Stimulated activated CD4-positive, alpha-beta T cell treated with anti-CD3 and anti-CD28 coated beads, Interleukin-4, amount 100 ng/mL, for 4 hours (primary cell): ENCODE measurements around the gene MDFIC.

Experiments used
- DNase-seq, 2 experiments: peaks; one replicate each; pipeline ENCODE4 v3.0.0-alpha.2; 2020

The MDFIC gene

DNA sequence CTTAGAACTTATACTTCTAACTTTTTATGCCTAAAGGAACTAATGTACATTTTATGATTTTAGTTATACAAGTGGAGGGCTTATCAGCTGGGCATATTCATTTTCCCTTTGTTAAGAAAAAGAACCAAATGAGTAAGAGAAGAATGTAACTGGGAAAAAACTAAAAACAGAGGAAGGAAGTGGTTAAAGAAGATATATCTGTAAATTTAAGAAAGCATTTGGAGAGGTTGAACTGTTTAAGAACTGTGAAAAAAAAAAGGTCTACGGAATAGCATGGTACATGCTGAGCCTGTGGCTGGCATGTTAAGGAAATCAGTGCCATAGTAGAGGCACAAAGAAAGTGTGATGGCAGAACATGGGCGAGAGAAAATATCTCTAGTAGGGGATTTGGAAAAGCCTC, 6.2 kb downstream of the MDFIC start:
- DNase-seq, result no peak

GRCh38 chr7:114929570-114929969, 7.7 kb downstream of the MDFIC start:
- no peak for DNase-seq

DNA sequence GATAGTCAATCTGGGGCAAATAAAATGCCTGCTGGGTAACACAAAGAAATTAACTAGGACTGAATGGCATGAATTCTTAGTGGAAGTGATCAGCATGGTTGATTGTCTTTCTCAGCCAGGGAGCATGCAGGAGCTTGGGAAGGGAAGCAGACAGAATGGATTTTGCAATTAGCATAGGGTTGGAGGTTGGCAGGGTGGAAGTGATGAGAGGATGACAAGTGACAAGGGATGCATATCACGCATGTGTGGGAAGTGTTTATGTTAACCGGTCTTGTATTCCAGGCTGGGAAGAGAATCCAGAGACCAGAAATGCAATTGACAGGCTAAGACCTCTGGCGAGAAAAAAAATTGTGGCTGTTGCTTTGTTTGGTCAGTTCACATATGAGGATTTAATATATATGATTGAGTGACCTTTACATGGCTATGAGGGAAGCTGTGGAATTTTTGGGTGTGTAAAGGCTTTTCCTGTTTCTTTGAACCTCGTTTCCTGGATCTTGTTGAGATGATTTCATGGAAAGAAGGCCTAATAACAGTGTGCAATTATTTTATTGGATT, 8.3 kb downstream of the MDFIC start:
- DNase-seq, result no peak

GRCh38 chr7:114930829-114931655, 9.1 kb downstream of the MDFIC start:
- DNase-seq, result no peak

DNA sequence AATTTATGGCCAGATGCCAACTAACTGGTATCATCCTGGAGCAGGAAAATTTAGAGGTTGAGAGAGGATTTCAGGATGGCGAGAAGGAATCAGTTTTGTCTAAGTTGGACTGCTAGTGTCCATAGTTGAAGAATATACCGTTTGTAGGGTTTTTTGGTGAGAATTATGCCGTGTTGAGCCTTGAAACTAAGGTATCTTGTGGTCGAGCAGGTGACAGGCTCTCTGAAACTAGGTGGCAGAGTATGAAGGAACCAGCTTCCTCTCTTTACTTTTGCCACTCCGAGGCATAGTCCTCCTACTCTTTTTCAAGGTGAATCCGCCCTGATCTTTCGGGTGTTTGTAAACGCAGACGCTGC, 9.7 kb downstream of the MDFIC start:
- DNase-seq, result peak in 1 of 2 experiments; percentile 47

DNA sequence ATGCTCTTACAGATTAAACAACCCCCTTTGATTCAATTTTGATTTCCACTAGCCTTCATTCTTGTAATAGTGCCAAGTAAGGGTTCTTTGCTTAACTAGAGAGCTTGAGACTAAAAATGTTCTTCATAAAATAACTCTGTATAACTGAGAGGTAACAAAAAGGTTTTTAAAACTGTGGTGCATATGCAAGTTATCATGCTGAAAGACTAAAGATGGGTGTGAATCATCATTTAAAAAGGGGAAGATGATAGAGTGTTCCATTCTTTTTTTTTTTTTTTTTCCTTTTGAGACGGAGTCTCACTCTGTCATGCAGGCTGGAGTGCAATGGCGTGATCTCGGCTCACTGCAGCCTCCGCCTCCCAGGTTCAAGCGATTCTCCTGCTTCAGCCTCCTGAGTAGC, 11.1 kb downstream of the MDFIC start:
- DNase-seq, result no peak

DNA sequence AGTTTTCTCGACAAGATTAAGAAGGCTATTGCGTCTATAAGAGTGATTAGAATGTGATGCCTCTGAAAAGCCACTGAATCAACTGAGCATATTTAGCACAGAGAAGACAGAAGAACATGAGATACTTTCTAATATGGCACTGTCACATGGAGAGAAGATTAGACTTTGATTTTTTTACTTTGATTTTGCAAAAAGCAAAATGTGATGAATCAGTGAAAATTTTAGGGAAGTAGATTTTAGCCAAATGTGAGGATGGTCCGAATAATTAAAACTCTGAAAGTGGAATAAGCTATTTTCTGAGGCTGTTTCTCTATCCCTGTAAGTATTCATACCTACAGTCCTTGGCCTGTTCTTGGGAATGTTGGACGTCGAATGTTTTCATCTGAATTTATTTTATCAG, 11.8 kb downstream of the MDFIC start:
- DNase-seq, result no peak

DNA sequence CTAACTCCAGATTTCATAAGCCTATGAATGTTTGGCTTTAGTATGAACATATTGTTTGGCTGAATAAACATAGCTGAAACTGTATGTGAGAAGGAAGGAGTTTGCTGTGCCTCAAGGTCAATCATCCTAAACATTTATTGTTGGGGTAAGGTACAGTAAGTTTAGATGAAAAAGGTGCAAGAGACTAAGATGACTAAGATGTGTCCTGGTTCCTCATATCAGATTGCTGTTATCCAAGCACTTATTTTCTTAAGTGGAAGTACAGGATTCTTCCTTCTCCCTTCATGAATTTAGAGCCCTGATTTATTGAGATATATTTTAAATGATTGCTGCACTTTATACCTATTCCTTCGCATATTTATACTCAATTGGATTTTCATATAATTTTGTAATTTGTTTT, 12.2 kb downstream of the MDFIC start:
- no peak for DNase-seq

DNA sequence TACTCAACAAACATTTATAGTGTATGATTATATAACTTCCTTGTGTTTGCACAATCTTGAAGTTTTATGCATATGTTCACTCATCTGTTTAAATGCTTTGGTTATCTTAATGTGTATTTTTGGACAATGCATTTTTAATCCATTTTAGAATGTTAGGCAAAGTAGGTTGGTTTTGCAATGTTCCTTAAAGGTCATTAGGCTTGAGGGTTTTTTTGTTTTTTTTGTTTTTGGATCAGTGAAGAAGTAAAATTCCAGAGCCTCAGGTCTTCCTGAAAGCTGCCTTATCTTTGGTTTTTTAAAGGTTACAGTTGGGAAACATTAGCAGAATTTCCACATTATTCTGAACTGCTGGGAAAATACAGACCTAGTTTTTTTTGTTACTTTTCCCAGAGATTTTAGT, 12.8 kb downstream of the MDFIC start:
- DNase-seq, result no peak

DNA sequence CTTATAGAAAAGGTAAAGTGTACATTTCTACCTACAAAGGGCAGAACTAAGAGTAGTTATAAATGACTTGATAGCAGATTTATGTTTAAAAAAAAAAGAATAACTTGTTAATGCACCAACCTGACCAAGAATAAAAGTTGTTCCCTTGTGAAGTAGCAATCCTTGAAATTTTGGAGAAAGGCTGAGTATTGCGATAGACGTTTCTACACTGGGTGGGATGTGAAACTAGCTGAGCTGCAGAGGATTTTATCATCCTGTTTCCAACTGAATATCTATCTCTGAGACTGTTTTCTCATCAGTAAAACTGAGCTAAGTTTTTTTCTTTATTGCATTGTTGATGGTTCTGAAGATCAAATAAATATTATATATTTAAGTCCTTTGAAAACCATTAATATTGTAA, 14.6 kb downstream of the MDFIC start:
- no peak for DNase-seq

DNA sequence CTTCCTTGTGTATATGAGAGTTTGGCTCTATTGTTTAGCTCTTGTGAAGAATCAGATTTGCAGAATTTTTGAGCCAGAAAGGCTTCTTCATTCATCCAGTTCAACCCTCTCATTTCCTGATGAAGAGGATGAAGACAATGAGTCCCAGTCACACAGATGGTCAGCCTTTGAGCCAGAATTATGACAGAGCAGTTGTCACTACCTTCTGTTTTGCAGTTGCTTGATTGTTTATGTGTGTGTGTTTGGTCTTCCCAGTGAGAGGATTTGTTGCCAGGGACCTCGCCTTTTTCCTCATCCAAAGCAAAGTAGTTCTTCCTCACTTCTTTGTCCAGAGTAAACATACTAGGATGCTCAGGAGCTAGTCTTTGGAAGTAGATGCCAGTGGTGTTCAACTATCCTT, 15.6 kb downstream of the MDFIC start:
- no peak for DNase-seq

GRCh38 chr7:114938785-114939184, 16.9 kb downstream of the MDFIC start:
- DNase-seq, result no peak

DNA sequence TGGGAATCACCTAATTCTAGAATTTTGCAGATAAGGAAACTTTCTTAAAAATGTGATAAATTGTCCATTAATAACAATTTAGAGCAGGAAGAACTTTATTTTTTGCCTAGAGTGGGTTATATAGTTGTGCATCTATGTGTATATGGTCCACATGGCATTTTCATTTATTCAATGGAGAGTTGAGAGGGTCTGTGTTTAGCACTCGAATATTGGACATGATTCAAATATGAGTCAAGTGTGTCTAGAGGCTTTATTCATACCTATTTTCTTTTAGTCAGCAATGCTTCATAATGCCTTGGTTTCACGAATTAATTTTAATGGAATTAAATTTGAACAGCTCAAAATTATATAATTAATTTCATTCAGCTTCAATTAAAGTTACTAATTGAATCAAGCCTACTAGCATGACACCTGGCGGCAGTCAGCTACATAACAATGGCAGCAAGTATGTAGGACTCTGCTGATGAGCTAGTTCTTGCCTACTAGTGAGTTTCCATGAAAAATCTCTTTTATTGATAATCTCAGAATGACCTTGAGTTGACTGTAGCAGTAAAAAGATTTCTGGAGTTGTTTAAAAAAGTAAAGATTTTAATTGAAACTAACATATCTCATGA, 17.7 kb downstream of the MDFIC start:
- no peak for DNase-seq

DNA sequence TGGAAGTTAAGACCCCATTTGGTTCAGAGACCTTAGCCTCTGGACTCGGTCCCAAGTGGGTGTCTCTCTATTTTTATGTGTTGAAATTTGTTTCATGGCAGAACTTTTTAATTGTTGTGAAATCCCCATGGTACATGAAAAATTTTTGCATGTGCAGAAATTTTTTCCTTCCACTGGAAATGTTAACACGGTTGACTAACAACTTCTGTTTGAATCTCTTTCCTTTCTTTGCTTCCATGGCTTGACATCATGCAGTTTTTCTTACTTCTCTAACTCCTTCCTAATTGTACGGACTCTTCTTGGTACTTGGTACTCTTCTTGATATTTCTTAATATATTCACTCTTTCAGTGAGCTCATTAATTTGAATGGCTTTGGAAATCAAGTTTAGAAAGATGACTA, 18.3 kb downstream of the MDFIC start:
- no peak for DNase-seq

DNA sequence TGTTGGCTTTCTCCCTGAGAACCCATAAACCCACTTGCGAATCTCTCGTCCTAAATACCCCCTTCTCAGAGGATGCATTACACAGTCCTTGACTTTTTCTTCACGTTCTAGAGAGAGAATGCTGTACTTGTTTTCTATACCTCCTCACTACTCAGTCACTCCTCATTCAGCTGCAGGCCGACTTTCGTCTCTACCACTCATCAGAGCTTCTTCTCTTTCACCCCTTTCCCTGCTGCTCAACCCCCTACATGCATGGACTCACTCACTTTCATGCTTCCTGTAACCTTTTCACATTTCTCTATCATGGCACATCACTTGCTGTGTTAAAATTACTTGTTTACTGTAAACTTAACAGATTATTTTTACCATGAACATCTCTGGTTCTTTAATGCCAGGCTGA, 19.8 kb downstream of the MDFIC start:
- DNase-seq, result no peak

- DNase-seq, result no peak
Observed at GRCh38 chr7:114942446-114943175, 20.7 kb downstream of the MDFIC start.

DNA sequence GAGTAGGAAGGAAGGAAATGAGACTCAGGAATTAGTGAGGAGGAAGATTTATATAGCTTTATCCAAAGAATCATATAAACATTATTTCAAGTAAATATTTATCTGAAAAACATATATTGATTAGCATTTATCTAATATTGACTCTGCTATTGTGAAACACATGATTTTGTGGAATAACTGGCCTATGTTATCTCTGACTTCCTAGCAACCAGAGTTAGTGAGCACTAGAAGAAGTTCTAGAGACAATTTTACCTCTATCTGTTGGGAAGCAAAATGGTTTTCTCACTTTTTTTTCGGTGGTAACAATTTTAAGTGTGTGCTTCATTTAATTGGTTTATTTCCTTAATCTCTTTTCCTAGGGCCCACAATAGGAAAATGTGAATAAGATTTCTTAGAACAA, 21.6 kb downstream of the MDFIC start:
- DNase-seq, result no peak

GRCh38 chr7:114943953-114944744, 22.3 kb downstream of the MDFIC start:
- no peak for DNase-seq

DNA sequence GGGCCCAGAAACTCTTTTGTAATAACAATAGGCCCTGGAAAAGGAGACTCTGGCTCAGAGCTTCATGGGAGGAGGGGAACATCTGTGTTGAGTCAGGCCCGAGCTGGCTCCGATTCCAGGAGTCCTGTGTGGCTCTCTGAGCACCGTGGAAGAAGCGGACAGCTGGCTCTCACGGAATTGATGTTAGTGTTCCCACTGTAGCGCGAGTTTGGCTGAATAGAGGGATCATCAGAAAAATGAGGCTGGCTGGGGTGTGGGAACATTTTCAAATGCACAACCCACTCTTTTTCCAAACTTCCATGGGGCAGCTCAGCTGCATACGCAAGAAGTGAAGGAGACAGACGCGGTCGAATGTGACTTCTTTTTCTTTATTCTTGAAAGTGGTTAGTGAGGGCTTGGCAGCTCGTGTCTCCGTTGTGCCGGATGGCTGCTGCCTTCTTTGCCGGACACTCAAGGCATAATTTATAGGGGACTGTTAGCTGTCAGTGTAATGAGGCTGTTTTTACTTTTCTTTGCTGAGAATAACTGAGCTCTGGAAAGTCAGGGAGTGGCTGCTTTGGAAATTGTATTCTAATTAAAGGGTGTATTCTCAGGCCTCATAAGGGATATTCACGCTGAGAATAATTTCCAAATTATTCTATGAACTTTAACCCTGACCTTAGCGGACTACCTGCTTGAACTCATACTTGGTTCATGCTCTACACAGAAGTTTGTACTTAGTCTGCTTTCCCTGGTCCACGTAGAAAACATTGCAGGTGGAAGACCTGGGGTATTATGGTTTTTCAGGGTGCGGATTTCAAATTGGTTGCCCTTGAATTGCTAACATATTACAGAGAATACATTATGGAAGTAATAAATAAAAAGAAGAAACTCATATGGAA, 23.1 kb downstream of the MDFIC start:
- DNase-seq, result no peak

GRCh38 chr7:114949231-114949630, 27.3 kb downstream of the MDFIC start:
- DNase-seq, result no peak

- DNase-seq, result no peak
Observed at GRCh38 chr7:114952296-114952695, 30.4 kb downstream of the MDFIC start.

GRCh38 chr7:114953724-114954123, 31.8 kb downstream of the MDFIC start:
- no peak for DNase-seq
